Chondrocyte (in vitro differentiated cells): Measurements from ENCODE around the gene DNTT. TPM values are rescaled to one million over a fixed set of nuclear protein-coding genes. Genes with fewer than 3 reads are reported as not detected.

Experiments
- DNase-seq: peaks from one replicate; pipeline ENCODE4 v3.0.0; 2021; ENCODE audit warnings: mixed read lengths, low spot score
- H3K27ac Mint-ChIP-seq: one replicate; pipeline ENCODE4 v1.8.0; 2021; ENCODE audit warnings: mild to moderate bottlenecking, moderate library complexity, mixed read lengths; ENCODE audit not compliant: unreplicated experiment
- H3K27me3 Mint-ChIP-seq: 2 replicates; pipeline ENCODE4 v1.8.0; 2021; ENCODE audit warnings: low read depth, mixed read lengths
- H3K36me3 Mint-ChIP-seq: 2 replicates; pipeline ENCODE4 v1.8.0; 2021; ENCODE audit warnings: low read depth, mixed read lengths
- H3K4me1 Mint-ChIP-seq: 2 replicates; pipeline ENCODE4 v1.8.0; 2021; ENCODE audit warnings: low read depth, mild to moderate bottlenecking, mixed read lengths
- H3K4me3 Mint-ChIP-seq: one replicate; pipeline ENCODE4 v1.8.0; 2021; ENCODE audit warnings: mild to moderate bottlenecking, moderate library complexity, mixed read lengths; ENCODE audit not compliant: unreplicated experiment
- H3K9me3 Mint-ChIP-seq: 2 replicates; pipeline ENCODE4 v1.8.0; 2021; ENCODE audit warnings: low read depth, mixed read lengths
- CTCF ChIP-seq: fragments of 200-600 bp; sonication (generic); IDR thresholded peaks from 2 replicates; pipeline ENCODE4 v1.5.0; 2021; ENCODE audit warnings: antibody characterized with exemption, mild to moderate bottlenecking, moderate library complexity
- total RNA-seq: library from RNA; stranded (reverse); gene quantifications from 3 replicates; pipeline ENCODE4 v1.2.1, GENCODE V29; 2021

DNTT gene
- total RNA-seq, 1 donor from 2014 or later = not detected

GRCh38 chr10:96352582-96352981 lies 48.3 kb downstream of the DNTT start:
- no peak for TF ChIP-seq CTCF
- Mint-ChIP-seq H3K36me3 (no peaks in the 10 kb centered on the region), H3K4me1 (no peaks in the 10 kb centered on the region), H3K27ac (no peak overlapping the region), H3K27me3 (peaks cover 36% of the 10 kb centered on the region), H3K4me3 (no peak overlapping the region), H3K9me3 (no peaks in the 10 kb centered on the region)
- DNase-seq = no peak

- Mint-ChIP-seq H3K36me3 (no peaks in the 10 kb centered on the region), H3K9me3 (no peaks in the 10 kb centered on the region), H3K27ac (no peak overlapping the region), H3K4me3 (no peak overlapping the region), H3K4me1 (no peaks in the 10 kb centered on the region), H3K27me3 (peaks cover 40% of the 10 kb centered on the region)
- no peak for DNase-seq
- no peak for TF ChIP-seq CTCF
Measured at GRCh38 chr10:96357038-96357620, 52.9 kb downstream of the DNTT start.

- H3K27ac Mint-ChIP-seq = no peak within 1 kb of the TSS
- no peak for TF ChIP-seq CTCF
- H3K4me1 Mint-ChIP-seq = no peaks in the 10 kb centered on the region
- peaks cover 33% of the 10 kb centered on the region for H3K27me3 Mint-ChIP-seq
- no peaks in the 10 kb centered on the region for H3K36me3 Mint-ChIP-seq
- no peak for DNase-seq
- no peaks in the 10 kb centered on the region for H3K9me3 Mint-ChIP-seq
- H3K4me3 Mint-ChIP-seq = no peak within 1 kb of the TSS
Measured at GRCh38 chr10:96358851-96359540, 54.8 kb downstream of the DNTT start, which contains the start of gene OPALIN. OPALIN (minus strand) TSS chr10:96359002; CDS start chr10:96358896, 106 bp downstream.

- Mint-ChIP-seq H3K27ac (no peak overlapping the region), H3K4me3 (no peak overlapping the region), H3K4me1 (no peaks in the 10 kb centered on the region), H3K36me3 (no peaks in the 10 kb centered on the region), H3K9me3 (no peaks in the 10 kb centered on the region), H3K27me3 (peaks cover 33% of the 10 kb centered on the region)
- DNase-seq = no peak
- TF ChIP-seq CTCF = no peak
Measured at GRCh38 chr10:96359616-96360015, 55.4 kb downstream of the DNTT start.

GRCh38 chr10:96360331-96360730 lies 56.1 kb downstream of the DNTT start:
- H3K4me1 Mint-ChIP-seq = no peaks in the 10 kb centered on the region
- H3K27ac Mint-ChIP-seq = no peak overlapping the region

More at GRCh38 chr10:96360331-96360730, 56.1 kb downstream of the DNTT start:
- no peaks in the 10 kb centered on the region for H3K36me3 Mint-ChIP-seq
- peaks cover 29% of the 10 kb centered on the region for H3K27me3 Mint-ChIP-seq
- no peak overlapping the region for H3K4me3 Mint-ChIP-seq
- DNase-seq = no peak
- H3K9me3 Mint-ChIP-seq = no peaks in the 10 kb centered on the region
- no peak for TF ChIP-seq CTCF
